GM10248 (cell line): ENCODE data around the gene SH3BP5.

Experiments
- CTCF ChIA-PET: fragments of 300-600 bp; sonication (Branson Sonifier 250); formaldehyde crosslinking; extraction: SDS; loops from one replicate; lab custom pipeline; 2021; ENCODE audit warnings: antibody characterized with exemption; lab: Yijun Ruan, JAX
- POLR2A ChIA-PET: fragments of 350-650 bp; sonication (Branson Sonifier 250); formaldehyde crosslinking; extraction: SDS; loops from one replicate; lab custom pipeline; 2020; ENCODE audit warnings: antibody characterized with exemption; lab: Yijun Ruan, JAX
- DNase-seq: peaks from one replicate; pipeline ENCODE4 v3.0.0; 2012; ENCODE audit errors: extremely low spot score
- CTCF ChIP-seq: IDR thresholded peaks from 2 replicates; pipeline ENCODE4 v1.5.1; 2012; ENCODE audit warnings: mild to moderate bottlenecking, low read depth; ENCODE audit errors: extremely low read depth, missing control alignments, control extremely low read depth

SH3BP5 gene

GRCh38 chr3:15321349-15321748, 11.0 kb downstream of the SH3BP5 start:
- ChIA-PET CTCF (interaction anchor here (0.9 to 3.1 kb wide), 8 partner anchors 10 to 63 kb away, joined by 3 to 24 read pairs (median 4); partner anchors contain the start of gene SH3BP5), POLR2A (no interaction called here)
- no peak for DNase-seq
- no peak for TF ChIP-seq CTCF

GRCh38 chr3:15319575-15319974, 12.8 kb downstream of the SH3BP5 start:
- no peak for DNase-seq
- ChIA-PET POLR2A (no interaction called here), CTCF (interaction anchor here (1.0 to 3.1 kb wide), 9 partner anchors 10 to 52 kb away, joined by 3 to 24 read pairs (median 6); partner anchors contain the start of gene SH3BP5)
- TF ChIP-seq CTCF = no peak

- POLR2A ChIA-PET = no interaction called here
- no peak for TF ChIP-seq CTCF
- CTCF ChIA-PET = interaction anchor here (1.0 to 3.1 kb wide), 8 partner anchors 9 to 53 kb away, joined by 3 to 24 read pairs (median 6); partner anchors contain the start of gene SH3BP5
- DNase-seq = no peak
Measured at GRCh38 chr3:15319136-15319535, 13.2 kb downstream of the SH3BP5 start.

- POLR2A ChIA-PET = no interaction called here
- DNase-seq = no peak
- CTCF ChIA-PET = interaction anchor here (0.8 to 3.1 kb wide), 6 partner anchors 12 to 52 kb away, joined by 3 to 24 read pairs (median 5); partner anchors contain the start of gene SH3BP5
- TF ChIP-seq CTCF = no peak
Measured at GRCh38 chr3:15318661-15319060, 13.7 kb downstream of the SH3BP5 start.

GRCh38 chr3:15316998-15317435, 15.4 kb downstream of the SH3BP5 start:
- TF ChIP-seq CTCF = no peak
- CTCF ChIA-PET = interaction anchor here (0.8 to 1.0 kb wide), 2 partner anchors 15 to 90 kb away, joined by 3 to 4 read pairs; partner anchors contain the start of gene SH3BP5
- POLR2A ChIA-PET = no interaction called here
- no peak for DNase-seq

- no peak for TF ChIP-seq CTCF
- no peak for DNase-seq
- POLR2A ChIA-PET = no interaction called here
- CTCF ChIA-PET = interaction anchor here (1.3 to 2.1 kb wide), 2 partner anchors 47 to 64 kb away, joined by 3 to 8 read pairs; no protein-coding TSS in a partner anchor
Measured at GRCh38 chr3:15315003-15315402, 17.4 kb downstream of the SH3BP5 start.

- DNase-seq = no peak
- POLR2A ChIA-PET = no interaction called here
- CTCF ChIA-PET = interaction anchor here (1.3 to 2.1 kb wide), 2 partner anchors 47 to 65 kb away, joined by 3 to 8 read pairs; no protein-coding TSS in a partner anchor
- TF ChIP-seq CTCF = no peak
Measured at GRCh38 chr3:15314276-15314675, 18.1 kb downstream of the SH3BP5 start.
